AG04450 (cell line): ENCODE results near the gene GEMIN7. TPM values are rescaled to one million over a fixed set of nuclear protein-coding genes. Genes with fewer than 3 reads are reported as not detected.

Experiments used
- CTCF ChIA-PET: fragments of 300-600, 350-600 bp; formaldehyde crosslinking; extraction: SDS; loops from one replicate; lab custom pipeline; 2022; ENCODE audit warnings: antibody characterized with exemption, inconsistent platforms; lab: Charles Lee
- POLR2A ChIA-PET: fragments of 350-600 bp; formaldehyde crosslinking; extraction: SDS; loops from one replicate; lab custom pipeline; 2021; ENCODE audit warnings: antibody characterized with exemption, inconsistent platforms; lab: Yijun Ruan, JAX
- DNase-seq: peaks from one replicate; pipeline ENCODE4 v3.0.0-alpha.2; 2011; ENCODE audit warnings: low read depth, low spot score
- H3K27ac ChIP-seq: one replicate; pipeline ENCODE4 v1.5.1; 2012; ENCODE audit warnings: low read depth, low read length, control low read depth
- H3K27me3 ChIP-seq: one replicate; pipeline ENCODE4 v1.6.0; 2012; ENCODE audit warnings: low read length; ENCODE audit not compliant: control insufficient read depth, insufficient read depth
- H3K4me3 ChIP-seq: 2 replicates; pipeline ENCODE4 v1.5.1; 2011; ENCODE audit warnings: mild to moderate bottlenecking, low read depth, low read length, control low read depth
- H3K9me3 ChIP-seq: 2 replicates; pipeline ENCODE4 v1.5.1; 2012; ENCODE audit warnings: low read length; ENCODE audit not compliant: control insufficient read depth, insufficient read depth
- CTCF ChIP-seq: IDR thresholded peaks from 2 replicates; pipeline ENCODE4 v1.5.1; 2011; ENCODE audit warnings: low read depth, low read length, control low read depth, inconsistent platforms
- polyA plus RNA-seq: library from polyadenylated mRNA; depleted of rRNA; stranded (reverse); fragments of >200 nt; gene quantifications from 2 replicates; pipeline ENCODE4 v1.2.3, GENCODE V29; 2011

Gene GEMIN7
- polyA plus RNA-seq, 1 experiment = 20.6 TPM

- no peak for TF ChIP-seq CTCF
- Histone ChIP-seq H3K27ac (no peak overlapping the region), H3K9me3 (no peaks in the 10 kb centered on the region; the same call in 1 of the 2 replicates), H3K4me3 (no peak overlapping the region), H3K27me3 (no peaks in the 10 kb centered on the region)
- no peak for DNase-seq
- ChIA-PET POLR2A (interaction anchor here (0.5 kb wide), 1 partner anchor 12 kb away, joined by 3 read pairs; no protein-coding TSS in a partner anchor), CTCF (interaction anchor here (1.1 kb wide), 1 partner anchor 8 kb away, joined by 9 read pairs; no protein-coding TSS in a partner anchor)
Observed at GRCh38 chr19:45068041-45068440, 11.0 kb upstream of the GEMIN7 start.

GRCh38 chr19:45069056-45069455 lies 10.0 kb upstream of the GEMIN7 start:
- Histone ChIP-seq H3K27me3 (no peaks in the 10 kb centered on the region), H3K4me3 (no peak overlapping the region), H3K9me3 (no peaks in the 10 kb centered on the region; the same call in 1 of the 2 replicates), H3K27ac (no peak overlapping the region)
- TF ChIP-seq CTCF = no peak
- POLR2A ChIA-PET = no interaction called here
- CTCF ChIA-PET = interaction anchor here (1.1 kb wide), 1 partner anchor 9 kb away, joined by 9 read pairs; no protein-coding TSS in a partner anchor
- DNase-seq = no peak

GRCh38 chr19:45070214-45070613 lies 8.8 kb upstream of the GEMIN7 start:
- Histone ChIP-seq H3K4me3 (no peak overlapping the region), H3K27me3 (no peaks in the 10 kb centered on the region), H3K27ac (no peak overlapping the region), H3K9me3 (no peaks in the 10 kb centered on the region; the same call in 1 of the 2 replicates)
- ChIA-PET POLR2A (no interaction called here), CTCF (no interaction called here)
- TF ChIP-seq CTCF = no peak
- no peak for DNase-seq

GRCh38 chr19:45070861-45071544 lies 8.1 kb upstream of the GEMIN7 start:
- DNase-seq = no peak
- ChIA-PET CTCF (no interaction called here), POLR2A (no interaction called here)
- H3K9me3 ChIP-seq = no peaks in the 10 kb centered on the region
- no peak for TF ChIP-seq CTCF
- H3K27me3 ChIP-seq = no peaks in the 10 kb centered on the region
- no peak overlapping the region for H3K27ac ChIP-seq
- H3K4me3 ChIP-seq = no peak overlapping the region

GRCh38 chr19:45071545-45071938 lies 7.5 kb upstream of the GEMIN7 start:
- ChIA-PET CTCF (no interaction called here), POLR2A (interaction anchor here (1.5 kb wide), 1 partner anchor 32 kb away, joined by 5 read pairs; the partner anchor contains the start of gene CLASRP)
- Histone ChIP-seq H3K4me3 (no peak overlapping the region), H3K9me3 (no peaks in the 10 kb centered on the region), H3K27me3 (no peaks in the 10 kb centered on the region), H3K27ac (no peak overlapping the region)
- no peak for DNase-seq
- no peak for TF ChIP-seq CTCF
